Measurements from ENCODE around the gene MOBP. TPM values are rescaled to one million over a fixed set of nuclear protein-coding genes. Genes with fewer than 3 reads are reported as not detected.

MOBP gene
- polyA plus RNA-seq, 1 donor, result 0.10 TPM

DNA sequence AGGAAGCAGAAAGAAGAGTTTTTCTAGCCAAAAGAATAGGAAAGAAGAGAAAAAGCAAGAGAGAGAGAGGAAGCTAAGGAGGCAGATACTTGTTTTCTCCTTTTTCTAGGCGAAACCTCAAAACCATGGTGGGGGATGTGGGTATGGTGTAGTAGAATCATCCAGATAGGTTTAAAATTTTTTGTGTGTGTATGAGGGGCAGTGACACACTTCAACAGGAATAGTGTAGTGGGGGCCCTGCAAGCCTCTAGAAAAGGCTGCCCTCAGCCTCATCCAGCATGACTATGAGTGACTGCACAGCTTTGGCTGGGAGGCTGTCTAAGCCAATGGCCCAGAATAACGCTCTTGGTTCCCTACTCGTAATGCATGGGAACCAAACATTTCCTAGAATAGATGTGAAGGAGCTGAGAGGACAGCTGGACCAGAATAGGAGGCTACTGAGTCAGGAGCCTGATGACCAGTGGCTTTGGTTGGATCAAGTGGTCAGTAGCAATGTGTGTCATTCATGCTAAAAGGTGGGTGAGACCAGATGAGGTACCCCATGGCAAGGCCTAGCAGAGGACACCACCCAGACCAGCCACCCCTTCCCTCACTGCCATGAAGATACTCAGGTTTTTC is 24.4 kb downstream of the MOBP start:
- Histone ChIP-seq H3K27ac (ENCODE audit: low read length) (no peak overlapping the region), H3K4me1 (ENCODE audit: control insufficient read depth, insufficient read depth, low read length) (no peaks in the 10 kb centered on the region), H3K36me3 (ENCODE audit: control insufficient read depth, insufficient read depth, low read length) (no peaks in the 10 kb centered on the region), H3K9me3 (ENCODE audit: control insufficient read depth, low read depth, low read length) (no peaks in the 10 kb centered on the region), H3K27me3 (ENCODE audit: control insufficient read depth, insufficient read depth, low read length) (peaks cover 11% of the 10 kb centered on the region), H3K4me3 (ENCODE audit: low read length) (no peak overlapping the region)
- DNase-seq, result no peak
- WGBS (ENCODE audit: insufficient coverage, low lambda C conversion rate), result 100% methylated on average over 1 of the region's 3 CpGs

DNA sequence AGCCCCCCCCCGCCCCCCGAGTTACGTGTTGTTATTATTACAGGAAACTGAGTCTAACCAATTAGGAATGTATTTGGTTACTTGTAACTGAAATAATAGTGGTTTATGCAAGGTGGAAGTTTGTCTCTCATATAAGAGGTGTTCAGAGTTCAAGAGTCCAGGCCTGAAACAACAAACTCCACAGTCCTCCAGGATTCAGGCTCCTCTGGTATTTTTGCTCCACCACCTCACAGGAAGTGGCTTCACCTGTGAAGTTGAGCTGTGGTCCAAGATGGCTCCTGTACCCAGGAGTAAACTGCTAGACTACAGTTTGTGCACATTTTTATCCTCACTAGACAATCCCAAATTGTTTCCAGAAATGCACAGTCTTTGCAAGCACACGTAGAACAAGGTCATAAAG is 27.3 kb downstream of the MOBP start:
- Histone ChIP-seq H3K9me3 (ENCODE audit: control insufficient read depth, low read depth, low read length) (no peaks in the 10 kb centered on the region), H3K4me3 (ENCODE audit: low read length) (no peak overlapping the region), H3K27me3 (ENCODE audit: control insufficient read depth, insufficient read depth, low read length) (peaks cover 21% of the 10 kb centered on the region), H3K27ac (ENCODE audit: low read length) (no peak overlapping the region), H3K4me1 (ENCODE audit: control insufficient read depth, insufficient read depth, low read length) (no peaks in the 10 kb centered on the region), H3K36me3 (ENCODE audit: control insufficient read depth, insufficient read depth, low read length) (no peaks in the 10 kb centered on the region)
- no CpG with 5 or more reads among the region's 4 CpGs for WGBS (ENCODE audit: insufficient coverage, low lambda C conversion rate)
- no peak for DNase-seq

DNA sequence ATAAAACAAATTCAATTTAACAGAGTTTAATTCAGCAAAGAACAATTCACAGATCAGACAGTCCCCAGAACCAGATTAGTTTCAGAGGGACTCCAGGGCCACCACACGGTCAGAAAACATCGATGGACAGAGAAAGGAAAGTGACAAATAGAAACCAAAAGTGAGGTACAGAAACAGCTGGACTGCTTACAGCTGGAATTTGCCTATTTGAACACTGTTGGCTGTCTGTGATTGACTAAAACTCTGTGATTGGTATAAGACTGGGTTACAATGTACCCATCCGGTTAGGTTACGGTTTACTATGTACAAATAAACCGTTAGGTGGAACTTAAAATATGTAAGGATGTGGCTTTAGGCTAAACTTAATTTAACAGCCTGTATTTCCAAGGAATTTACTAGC is 30.3 kb downstream of the MOBP start:
- Histone ChIP-seq H3K27ac (ENCODE audit: low read length) (no peak overlapping the region), H3K4me3 (ENCODE audit: low read length) (no peak overlapping the region), H3K36me3 (ENCODE audit: control insufficient read depth, insufficient read depth, low read length) (no peaks in the 10 kb centered on the region), H3K27me3 (ENCODE audit: control insufficient read depth, insufficient read depth, low read length) (peaks cover 39% of the 10 kb centered on the region), H3K4me1 (ENCODE audit: control insufficient read depth, insufficient read depth, low read length) (no peaks in the 10 kb centered on the region), H3K9me3 (ENCODE audit: control insufficient read depth, low read depth, low read length) (peaks cover 5% of the 10 kb centered on the region)
- DNase-seq, result no peak
- 70% methylated on average over 2 of the region's 5 CpGs for WGBS (ENCODE audit: insufficient coverage, low lambda C conversion rate)

DNA sequence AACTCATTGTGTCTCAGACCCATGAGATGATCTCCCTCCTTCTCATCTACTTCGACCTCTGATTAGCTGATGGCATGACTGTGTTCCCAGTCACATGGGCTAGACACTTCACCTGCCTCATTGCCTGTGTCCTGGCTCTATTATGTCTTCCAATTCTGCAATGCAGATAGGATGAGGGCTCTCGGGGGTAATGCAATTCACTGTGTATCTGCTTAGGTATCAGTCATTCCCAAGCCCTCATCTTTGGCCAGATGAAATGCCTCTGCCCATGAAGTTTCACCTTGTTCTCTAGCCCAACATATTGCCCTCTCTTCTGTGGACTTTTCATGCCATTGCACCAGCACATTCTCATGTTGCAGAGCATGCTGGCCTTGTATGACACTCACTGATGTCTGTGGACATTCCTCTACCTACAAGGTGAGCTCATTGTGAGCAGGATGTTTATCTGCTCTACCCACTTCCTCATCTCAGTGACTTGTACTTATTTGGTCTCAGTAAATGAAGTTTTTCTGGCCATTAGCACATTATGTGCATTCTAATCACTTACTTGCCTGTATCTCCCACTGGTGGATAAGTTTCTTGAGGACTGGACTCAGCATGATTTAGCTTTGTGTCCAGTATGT is 32.3 kb downstream of the MOBP start:
- peaks cover 5% of the 10 kb centered on the region for H3K9me3 ChIP-seq (ENCODE audit: control insufficient read depth, low read depth, low read length)
- no peak overlapping the region for H3K27ac ChIP-seq (ENCODE audit: low read length)
- H3K27me3 ChIP-seq (ENCODE audit: control insufficient read depth, insufficient read depth, low read length), result peaks cover 42% of the 10 kb centered on the region
- H3K4me1 ChIP-seq (ENCODE audit: control insufficient read depth, insufficient read depth, low read length), result no peaks in the 10 kb centered on the region
- DNase-seq, result no peak
- no CpG with 5 or more reads among the region's 2 CpGs for WGBS (ENCODE audit: insufficient coverage, low lambda C conversion rate)
- no peak overlapping the region for H3K4me3 ChIP-seq (ENCODE audit: low read length)
- H3K36me3 ChIP-seq (ENCODE audit: control insufficient read depth, insufficient read depth, low read length), result no peaks in the 10 kb centered on the region

DNA sequence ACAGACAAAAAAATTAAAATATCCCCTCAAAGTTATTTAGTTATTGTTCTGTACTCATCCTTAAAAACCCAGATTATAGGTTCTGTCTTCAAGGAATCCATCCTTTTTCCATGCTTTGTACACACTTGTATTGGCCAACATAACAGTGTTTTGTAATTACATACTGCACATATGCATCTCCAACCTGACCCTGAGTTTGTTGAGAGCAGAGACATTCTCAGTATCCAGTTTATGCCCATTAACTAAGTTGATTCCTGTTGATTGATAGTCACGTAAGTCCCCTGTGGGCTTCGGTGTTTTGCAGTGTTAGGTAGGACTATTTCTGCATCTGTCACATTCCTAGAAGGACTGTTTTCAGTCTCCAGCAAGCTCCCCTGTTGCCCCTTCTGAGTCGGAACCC is 33.6 kb downstream of the MOBP start:
- Histone ChIP-seq H3K36me3 (ENCODE audit: control insufficient read depth, insufficient read depth, low read length) (no peaks in the 10 kb centered on the region), H3K9me3 (ENCODE audit: control insufficient read depth, low read depth, low read length) (peaks cover 5% of the 10 kb centered on the region), H3K4me3 (ENCODE audit: low read length) (no peak overlapping the region), H3K27me3 (ENCODE audit: control insufficient read depth, insufficient read depth, low read length) (peaks cover 48% of the 10 kb centered on the region), H3K4me1 (ENCODE audit: control insufficient read depth, insufficient read depth, low read length) (no peaks in the 10 kb centered on the region), H3K27ac (ENCODE audit: low read length) (no peak overlapping the region)
- no CpG with 5 or more reads among the region's 3 CpGs for WGBS (ENCODE audit: insufficient coverage, low lambda C conversion rate)
- no peak for DNase-seq

DNA sequence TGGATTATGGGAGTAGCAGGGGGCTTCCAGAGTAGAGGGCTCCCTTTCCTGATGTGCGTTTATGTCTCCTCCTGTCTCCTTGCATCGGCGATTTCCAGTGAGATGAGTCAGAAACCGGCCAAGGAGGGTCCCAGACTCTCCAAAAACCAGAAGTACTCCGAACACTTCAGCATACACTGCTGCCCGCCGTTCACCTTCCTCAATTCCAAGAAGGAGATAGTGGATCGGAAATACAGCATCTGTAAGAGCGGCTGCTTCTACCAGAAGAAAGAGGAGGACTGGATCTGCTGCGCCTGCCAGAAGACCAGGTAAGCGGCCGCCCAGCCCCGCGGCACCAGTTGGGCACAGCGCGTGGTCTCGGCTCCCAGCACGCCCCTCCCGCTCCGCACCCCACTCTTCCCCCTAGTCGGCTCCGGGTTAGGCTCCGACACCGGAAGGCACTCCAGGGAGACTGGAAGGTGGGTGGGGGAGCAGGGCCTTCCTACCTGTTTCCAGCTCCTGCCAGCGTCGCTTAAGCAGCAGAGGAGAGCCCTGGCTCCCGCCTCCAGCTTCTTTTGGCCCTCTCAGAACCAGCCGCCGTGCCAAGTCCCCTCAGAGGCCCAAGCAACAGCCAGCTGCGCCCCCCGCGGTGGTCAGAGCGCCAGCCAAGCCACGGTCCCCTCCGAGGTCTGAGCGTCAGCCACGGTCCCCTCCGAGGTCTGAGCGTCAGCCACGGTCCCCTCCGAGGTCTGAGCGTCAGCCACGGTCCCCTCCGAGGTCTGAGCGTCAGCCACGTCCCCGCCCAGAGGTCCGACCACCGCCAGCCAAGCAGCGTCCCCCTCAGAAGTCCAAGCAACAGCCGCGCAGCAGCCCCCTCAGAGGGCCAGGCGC is 34.7 kb downstream of the MOBP start:
- H3K27me3 ChIP-seq (ENCODE audit: control insufficient read depth, insufficient read depth, low read length), result peaks cover 55% of the 10 kb centered on the region
- no peak overlapping the region for H3K4me3 ChIP-seq (ENCODE audit: low read length)
- peaks cover 5% of the 10 kb centered on the region for H3K9me3 ChIP-seq (ENCODE audit: control insufficient read depth, low read depth, low read length)
- H3K27ac ChIP-seq (ENCODE audit: low read length), result no peak overlapping the region
- DNase-seq, result peak in 1 of 2 donors; percentile 5
- H3K4me1 ChIP-seq (ENCODE audit: control insufficient read depth, insufficient read depth, low read length), result no peaks in the 10 kb centered on the region
- WGBS (ENCODE audit: insufficient coverage, low lambda C conversion rate), result 80% methylated on average over 1 of the region's 53 CpGs
- no peaks in the 10 kb centered on the region for H3K36me3 ChIP-seq (ENCODE audit: control insufficient read depth, insufficient read depth, low read length)

DNA sequence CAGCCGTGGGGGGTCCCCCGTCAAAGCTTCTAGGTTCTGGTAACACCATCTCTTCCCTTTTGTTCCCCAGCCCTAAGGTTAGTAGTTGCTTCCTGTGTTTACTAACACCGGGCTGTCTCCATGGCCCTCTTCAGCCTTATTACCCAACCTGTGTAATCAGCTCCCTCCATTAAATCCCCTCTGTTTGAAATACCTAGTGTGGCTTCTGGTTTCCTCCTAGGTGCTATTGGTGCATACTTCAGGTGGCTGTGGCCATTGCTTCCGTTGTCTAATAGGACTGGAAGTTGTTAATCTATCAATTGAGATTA is 35.3 kb downstream of the MOBP start:
- WGBS (ENCODE audit: insufficient coverage, low lambda C conversion rate), result 37% methylated on average over 2 of the region's 4 CpGs
- no peak for DNase-seq
- Histone ChIP-seq H3K36me3 (ENCODE audit: control insufficient read depth, insufficient read depth, low read length) (no peaks in the 10 kb centered on the region), H3K27ac (ENCODE audit: low read length) (no peak overlapping the region), H3K4me1 (ENCODE audit: control insufficient read depth, insufficient read depth, low read length) (no peaks in the 10 kb centered on the region), H3K27me3 (ENCODE audit: control insufficient read depth, insufficient read depth, low read length) (peaks cover 58% of the 10 kb centered on the region), H3K9me3 (ENCODE audit: control insufficient read depth, low read depth, low read length) (peaks cover 5% of the 10 kb centered on the region), H3K4me3 (ENCODE audit: low read length) (no peak overlapping the region)

DNA sequence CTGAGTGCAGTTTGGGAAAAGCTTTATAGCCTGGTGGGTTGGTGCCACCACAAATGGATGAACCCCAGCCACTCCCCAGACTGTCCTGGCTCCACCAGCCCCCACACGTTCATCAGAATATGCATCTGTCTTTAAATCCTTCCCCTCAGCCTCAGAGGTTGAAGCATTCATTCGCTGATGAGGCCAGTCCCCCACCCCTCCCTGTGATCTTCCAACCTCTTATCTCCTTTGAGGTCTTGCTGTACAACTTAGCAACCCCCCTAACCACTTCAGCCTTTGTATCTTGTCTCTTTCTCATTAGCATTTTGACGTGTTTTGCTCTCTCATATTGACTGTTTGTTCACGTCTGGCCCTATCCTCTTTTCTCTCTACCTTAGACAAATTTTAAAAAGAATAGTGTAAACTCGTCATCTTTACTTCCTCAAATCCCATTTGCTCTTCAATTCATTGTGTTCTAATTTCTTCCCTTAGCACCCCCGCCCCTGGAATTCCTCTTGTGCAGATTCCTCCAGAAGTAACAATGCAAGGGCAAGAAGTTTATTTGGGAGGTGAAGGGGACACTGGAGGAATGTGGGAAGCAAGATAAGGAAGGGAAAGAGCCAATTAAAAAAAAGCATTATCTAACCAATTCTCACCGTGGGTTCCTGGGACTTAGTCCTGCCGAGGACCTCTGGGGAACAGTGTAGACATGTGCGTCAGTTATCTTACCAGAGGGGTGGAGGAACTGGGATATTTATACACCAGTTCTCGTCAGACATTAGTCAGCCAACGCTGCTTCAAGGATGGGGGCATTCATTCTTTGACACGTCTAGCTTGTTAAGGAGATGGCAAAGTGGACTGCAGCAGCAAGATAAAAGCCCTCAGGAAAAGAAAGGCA is 38.6 kb downstream of the MOBP start:
- Histone ChIP-seq H3K27me3 (ENCODE audit: control insufficient read depth, insufficient read depth, low read length) (peaks cover 37% of the 10 kb centered on the region), H3K36me3 (ENCODE audit: control insufficient read depth, insufficient read depth, low read length) (no peaks in the 10 kb centered on the region), H3K9me3 (ENCODE audit: control insufficient read depth, low read depth, low read length) (peaks cover 5% of the 10 kb centered on the region), H3K27ac (ENCODE audit: low read length) (no peak overlapping the region), H3K4me1 (ENCODE audit: control insufficient read depth, insufficient read depth, low read length) (no peaks in the 10 kb centered on the region), H3K4me3 (ENCODE audit: low read length) (no peak overlapping the region)
- DNase-seq, result no peak
- WGBS (ENCODE audit: insufficient coverage, low lambda C conversion rate), result 22% methylated on average over 3 of the region's 12 CpGs

DNA sequence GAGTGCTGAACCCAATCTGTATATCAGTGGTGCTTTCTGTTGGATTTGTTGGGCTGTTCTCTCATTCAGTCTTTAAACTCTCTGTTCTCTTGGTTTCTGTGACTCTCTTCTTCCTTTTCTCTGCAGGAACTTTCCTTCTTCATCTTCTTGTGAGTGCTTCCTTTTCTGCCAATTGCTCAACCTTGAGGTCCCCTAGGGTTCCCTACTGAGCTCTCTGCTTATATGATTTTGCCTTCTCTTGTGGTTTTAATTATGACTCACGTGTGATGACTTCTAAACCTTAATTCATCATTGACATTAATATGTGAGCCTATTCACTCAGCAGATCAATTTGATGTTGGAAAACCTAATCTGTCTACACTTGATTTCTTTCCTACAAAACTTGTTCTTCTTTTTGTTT is 39.4 kb downstream of the MOBP start:
- DNase-seq, result no peak
- Histone ChIP-seq H3K4me1 (ENCODE audit: control insufficient read depth, insufficient read depth, low read length) (no peaks in the 10 kb centered on the region), H3K9me3 (ENCODE audit: control insufficient read depth, low read depth, low read length) (peaks cover 5% of the 10 kb centered on the region), H3K4me3 (ENCODE audit: low read length) (no peak overlapping the region), H3K27ac (ENCODE audit: low read length) (no peak overlapping the region), H3K27me3 (ENCODE audit: control insufficient read depth, insufficient read depth, low read length) (peaks cover 32% of the 10 kb centered on the region), H3K36me3 (ENCODE audit: control insufficient read depth, insufficient read depth, low read length) (no peaks in the 10 kb centered on the region)
- WGBS (ENCODE audit: insufficient coverage, low lambda C conversion rate), result no CpG with 5 or more reads among the region's 1 CpG

DNA sequence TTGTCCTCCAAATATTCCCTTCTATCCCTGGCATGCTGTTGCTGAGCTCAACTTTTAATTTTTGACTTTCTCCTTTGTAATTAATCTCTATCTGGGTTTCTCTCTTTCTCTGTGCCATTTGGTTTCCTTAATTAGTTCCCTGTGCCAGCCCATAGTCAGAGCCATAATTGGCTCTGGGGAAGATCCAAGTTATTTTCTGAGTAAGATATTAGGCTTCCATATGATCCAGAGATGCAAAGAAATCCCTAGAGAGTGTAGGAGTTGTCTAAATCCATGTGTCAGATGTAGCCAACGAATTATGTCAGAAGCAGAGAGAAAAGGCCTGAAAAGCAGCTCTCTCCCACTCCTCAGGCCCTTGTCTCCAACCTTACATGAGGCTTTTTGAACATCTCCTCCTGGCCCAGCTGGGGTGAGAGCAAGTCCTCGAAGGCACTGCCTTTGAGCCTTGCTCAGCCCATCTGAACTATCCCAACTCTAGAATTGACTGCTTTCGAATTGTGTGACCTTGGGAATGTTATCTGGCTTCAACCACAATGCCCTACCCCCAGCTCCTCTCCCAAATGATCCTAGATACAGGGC is 46.4 kb downstream of the MOBP start:
- Histone ChIP-seq H3K9me3 (ENCODE audit: control insufficient read depth, low read depth, low read length) (no peaks in the 10 kb centered on the region), H3K4me3 (ENCODE audit: low read length) (no peak overlapping the region), H3K27me3 (ENCODE audit: control insufficient read depth, insufficient read depth, low read length) (peaks cover 10% of the 10 kb centered on the region), H3K4me1 (ENCODE audit: control insufficient read depth, insufficient read depth, low read length) (no peaks in the 10 kb centered on the region), H3K27ac (ENCODE audit: low read length) (no peak overlapping the region), H3K36me3 (ENCODE audit: control insufficient read depth, insufficient read depth, low read length) (no peaks in the 10 kb centered on the region)
- no CpG with 5 or more reads among the region's 3 CpGs for WGBS (ENCODE audit: insufficient coverage, low lambda C conversion rate)
- DNase-seq, result no peak
